ENCODE measurements around the gene SPINK8.
"Not testable (repeated sequence)": the region's sequence is repeated elsewhere in the genome, so short reads cannot be mapped to it uniquely, and the experiment has no call there.

SPINK8 gene

DNA sequence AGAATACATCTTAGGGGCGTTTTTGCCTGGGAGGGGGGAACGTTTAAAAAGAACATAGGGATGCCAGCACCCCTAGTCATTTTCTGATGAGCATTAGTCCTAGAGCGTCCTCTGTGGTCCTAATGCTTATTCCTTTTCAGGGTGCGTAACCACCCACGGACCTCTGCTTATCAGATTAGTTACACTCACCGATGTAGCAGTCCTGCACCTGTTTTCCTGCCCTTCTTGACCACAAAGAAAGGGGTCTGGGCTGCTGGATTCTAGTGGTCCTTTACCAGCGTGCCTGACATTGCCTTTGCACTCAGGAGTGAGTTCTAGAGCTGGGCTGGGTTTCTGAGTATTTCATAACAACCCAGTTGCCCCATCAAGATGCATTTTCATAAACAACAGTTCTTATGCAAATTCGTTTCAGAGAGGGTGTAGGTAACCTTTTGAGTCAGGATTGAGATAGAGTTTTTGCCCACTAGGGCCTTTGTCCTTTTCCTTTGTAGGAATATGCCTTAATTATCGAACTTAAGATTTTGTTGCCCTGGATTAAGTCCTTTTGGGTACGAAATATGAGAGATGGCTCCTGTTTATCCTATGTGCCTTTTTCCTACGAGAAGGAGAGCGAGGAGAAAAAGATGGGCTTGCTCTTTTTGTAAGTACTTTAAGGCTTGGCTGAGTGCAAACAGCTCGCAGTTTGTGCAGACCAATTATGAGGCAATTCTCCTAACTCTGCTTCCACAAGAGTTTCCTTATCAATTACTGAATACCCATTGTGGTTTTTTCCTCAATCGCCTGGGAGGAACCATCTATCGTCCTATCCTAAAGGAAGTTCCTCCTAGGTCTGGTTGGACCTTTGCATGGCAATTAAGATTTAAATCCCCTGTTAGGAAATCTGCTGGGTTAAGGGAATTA, at the start of gene SPINK8:
SPINK8 (minus strand) TSS at position 316 of the 900 bp plus-strand sequence. CDS start 5,320 bp downstream, outside the sequence.
- not testable (repeated sequence) for DNase-seq (ENCODE audit: low read depth, low spot score)

- DNase-seq (ENCODE audit: low read depth, low spot score), result no peak
Measured at GRCh38 chr3:48372862-48373435, 39.5 kb upstream of the SPINK8 start.

DNA sequence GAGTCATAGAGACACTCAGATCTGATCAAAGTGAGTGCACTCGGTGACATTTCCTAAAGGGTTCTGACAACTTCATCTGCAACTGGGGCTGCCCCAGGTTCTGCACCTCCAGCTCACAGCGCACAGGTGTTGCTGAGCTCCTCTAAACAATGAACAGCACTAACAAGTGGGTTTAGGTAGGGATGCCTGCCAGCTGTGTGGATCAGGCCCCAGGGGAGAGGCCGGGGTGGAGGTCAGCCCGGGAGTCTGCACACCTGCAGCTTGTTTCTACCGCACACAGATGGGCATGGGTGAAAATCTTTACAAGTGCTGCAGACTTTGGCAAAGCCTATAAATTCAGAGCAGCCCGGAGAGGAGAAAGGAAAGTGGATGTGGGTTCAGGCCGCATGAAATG, 38.9 kb upstream of the SPINK8 start:
- DNase-seq (ENCODE audit: low read depth, low spot score), result no peak

GRCh38 chr3:48371651-48372376, 38.4 kb upstream of the SPINK8 start, which contains the start of gene FBXW12:
Gene FBXW12 (plus strand): TSS chr3:48372219. CDS start chr3:48372768, 549 bp downstream.
- no peak for DNase-seq (ENCODE audit: low read depth, low spot score)

GRCh38 chr3:48370333-48370713, 36.9 kb upstream of the SPINK8 start:
- no peak for DNase-seq (ENCODE audit: low read depth, low spot score)

GRCh38 chr3:48369693-48370332, 36.4 kb upstream of the SPINK8 start:
- DNase-seq (ENCODE audit: low read depth, low spot score), result peak; percentile 8

DNA sequence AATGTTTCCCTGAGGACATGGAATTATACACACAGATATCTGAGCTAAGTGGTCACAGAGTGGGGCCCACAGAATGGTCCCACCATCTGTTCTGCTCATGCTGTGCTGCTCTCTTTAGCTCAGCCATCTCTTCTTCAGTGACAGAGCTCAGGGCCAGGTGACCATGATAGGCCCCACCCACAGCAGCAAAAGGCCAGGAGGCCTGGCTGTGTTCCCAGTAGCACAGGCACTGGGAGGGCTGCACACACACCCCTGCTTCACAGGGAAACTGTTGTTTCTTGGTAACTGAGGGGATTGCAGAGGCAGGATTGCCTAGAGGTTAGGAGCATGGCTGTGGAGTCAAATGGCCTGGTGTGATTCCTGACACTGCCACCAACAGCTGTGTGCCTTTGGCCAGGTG, 33.7 kb upstream of the SPINK8 start:
- DNase-seq (ENCODE audit: low read depth, low spot score), result peak; percentile 32

DNA sequence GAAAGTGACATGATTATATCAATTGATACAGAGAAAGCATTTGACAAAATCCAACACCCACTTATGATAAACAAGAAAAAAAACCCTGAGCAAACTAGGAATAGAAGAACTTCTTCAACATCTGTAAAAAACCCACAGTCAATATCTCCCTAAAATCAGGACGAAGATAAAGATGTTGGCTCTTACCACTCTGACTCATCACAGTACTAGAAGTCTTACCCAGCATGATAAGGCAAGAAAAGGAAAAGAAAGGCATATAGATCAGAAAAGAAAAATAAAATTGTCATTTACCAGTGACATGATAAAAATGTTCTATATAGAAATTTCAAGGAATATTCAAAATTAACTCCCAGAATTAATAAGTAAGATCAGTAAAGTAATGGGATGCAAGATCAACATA, 31.4 kb upstream of the SPINK8 start:
- no peak for DNase-seq (ENCODE audit: low read depth, low spot score)

- no peak for DNase-seq (ENCODE audit: low read depth, low spot score)
Measured at GRCh38 chr3:48361928-48362327, 28.5 kb upstream of the SPINK8 start.

- DNase-seq (ENCODE audit: low read depth, low spot score), result no peak
Measured at GRCh38 chr3:48356419-48356818, 23.0 kb upstream of the SPINK8 start.

DNA sequence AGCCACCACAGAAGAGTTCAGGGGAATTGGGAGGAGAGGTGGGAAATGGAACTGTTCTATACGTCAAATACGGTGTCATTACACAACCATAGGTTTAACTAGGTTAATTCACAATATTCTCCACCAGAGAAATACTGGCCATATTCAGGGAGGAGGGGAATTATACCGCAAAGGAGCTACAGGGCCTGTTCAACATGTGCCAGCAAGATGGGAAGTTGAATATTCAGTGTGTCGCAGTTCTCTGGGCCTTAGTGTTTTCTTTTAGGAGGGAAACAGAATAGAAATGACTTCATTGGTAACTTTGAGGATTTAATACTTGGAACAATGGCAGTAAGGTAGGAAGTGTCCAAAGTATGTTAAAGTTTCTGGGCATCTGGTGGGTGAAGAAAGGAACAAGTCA, 20.5 kb upstream of the SPINK8 start:
- no peak for DNase-seq (ENCODE audit: low read depth, low spot score)

GRCh38 chr3:48352546-48352945, 19.1 kb upstream of the SPINK8 start:
- DNase-seq (ENCODE audit: low read depth, low spot score), result no peak

GRCh38 chr3:48347500-48347899, 14.0 kb upstream of the SPINK8 start:
- DNase-seq (ENCODE audit: low read depth, low spot score), result no peak

- no peak for DNase-seq (ENCODE audit: low read depth, low spot score)
Measured at GRCh38 chr3:48345946-48346572, 12.6 kb upstream of the SPINK8 start.

- DNase-seq (ENCODE audit: low read depth, low spot score), result no peak
Measured at GRCh38 chr3:48344867-48345507, 11.5 kb upstream of the SPINK8 start.

GRCh38 chr3:48343432-48343831, 10.0 kb upstream of the SPINK8 start:
- no peak for DNase-seq (ENCODE audit: low read depth, low spot score)

- DNase-seq (ENCODE audit: low read depth, low spot score), result no peak
Measured at GRCh38 chr3:48338635-48339034, 5.2 kb upstream of the SPINK8 start.

GRCh38 chr3:48337536-48337935, 4.1 kb upstream of the SPINK8 start:
- DNase-seq (ENCODE audit: low read depth, low spot score), result not testable (repeated sequence)

DNA sequence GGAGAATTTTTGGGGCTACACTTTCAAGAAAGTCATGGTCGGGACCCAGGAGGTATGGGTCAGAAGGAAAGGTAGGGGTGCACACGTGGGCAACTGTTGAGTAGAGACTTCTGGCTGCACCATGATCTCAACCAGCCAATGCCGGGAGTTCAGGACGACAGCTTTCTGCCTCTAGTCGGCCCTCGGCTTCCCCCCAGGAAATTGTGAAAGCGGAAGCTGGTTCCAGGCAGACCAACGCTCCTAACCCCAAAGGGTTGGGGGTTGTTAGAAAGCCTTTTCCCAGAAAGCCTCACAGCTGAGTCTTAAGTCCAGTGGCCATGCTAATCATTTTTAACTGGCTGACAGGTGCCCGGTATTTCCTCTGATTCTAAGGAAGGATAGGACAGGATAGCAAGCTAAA, 1.8 kb upstream of the SPINK8 start:
- DNase-seq (ENCODE audit: low read depth, low spot score), result not testable (repeated sequence)

DNA sequence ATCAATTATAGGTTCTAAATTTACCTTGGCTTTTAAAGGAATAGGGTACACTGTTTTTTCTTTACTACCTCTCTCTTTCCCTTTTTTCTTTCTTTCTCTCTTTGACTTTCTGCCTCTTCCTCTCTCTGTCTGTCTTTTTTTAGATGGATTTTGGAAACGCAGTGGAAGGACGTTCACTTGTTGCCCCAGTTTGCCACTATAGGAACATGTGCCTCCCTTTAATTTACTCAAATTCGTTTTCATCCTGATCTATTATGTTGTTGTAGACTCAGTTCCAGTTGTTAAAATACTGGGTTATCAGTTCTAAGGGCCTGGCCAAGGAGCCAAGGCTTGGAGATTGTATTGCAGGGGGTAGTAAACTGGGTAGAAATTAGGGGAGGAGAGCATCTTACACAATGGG, 1.1 kb upstream of the SPINK8 start:
- no peak for DNase-seq (ENCODE audit: low read depth, low spot score)
